Gastroesophageal sphincter (tissue), 4 donors: ENCODE data around the gene RIT1. TPM values are rescaled to one million over a fixed set of nuclear protein-coding genes. Genes with fewer than 3 reads are reported as not detected.

Experiments used
- ATAC-seq: fragments of 150-250 bp; one replicate; pipeline ENCODE4 v1.9.1; 2016; ENCODE audit warnings: mild to moderate bottlenecking, moderate library complexity
- H3K27ac ChIP-seq, 4 donors: fragments of 200-600 bp; sonication (generic) in 3 of 4; 1 replicate in 3 of 4; 2 replicates in 1 of 4; pipeline ENCODE4 v1.5.1; 2016 to 2019
- H3K27me3 ChIP-seq: fragments of 200-600 bp; sonication (generic); one replicate; pipeline ENCODE4 v1.5.1; 2019
- H3K36me3 ChIP-seq, 2 donors: fragments of 200-600 bp; sonication (generic); one replicate each; pipeline ENCODE4 v1.5.1; 2019; ENCODE audit warnings: control low read depth in 1 of 2
- H3K4me1 ChIP-seq, 3 donors: fragments of 200-600 bp; sonication (generic); 1 replicate in 2 of 3; 2 replicates in 1 of 3; pipeline ENCODE4 v1.5.1; 2016 to 2019; ENCODE audit warnings: control low read depth in 2 of 3
- H3K4me3 ChIP-seq, 2 donors: fragments of 200-600 bp; sonication (generic); one replicate each; pipeline ENCODE4 v1.5.1; 2019; ENCODE audit warnings: mild to moderate bottlenecking in 1 of 2, moderate library complexity in 1 of 2
- H3K9me3 ChIP-seq, 3 donors: fragments of 200-600 bp; sonication (generic); one replicate each; pipeline ENCODE4 v1.5.1; 2017 to 2019; ENCODE audit warnings: control low read depth in 2 of 3
- CTCF ChIP-seq, 4 experiments: fragments of 200-600 bp in 2 of 4; fragments of 450-650 bp in 2 of 4; sonication (generic) in 1 of 4; IDR thresholded peaks; one replicate each; pipeline ENCODE4 v1.5.1; 2017 to 2019; ENCODE audit warnings: antibody characterized with exemption in 4 of 4, mild to moderate bottlenecking in 2 of 4, moderate library complexity in 2 of 4
- EP300 ChIP-seq: sonication (generic); formaldehyde crosslinking; IDR thresholded peaks from one replicate; pipeline ENCODE4 v1.6.1; 2017; ENCODE audit warnings: antibody characterized with exemption, mild to moderate bottlenecking
- POLR2A ChIP-seq, 2 donors: fragments of 450-650 bp; IDR thresholded peaks; one replicate each; pipeline ENCODE4 v1.6.1; 2017; ENCODE audit warnings: antibody characterized with exemption in 2 of 2, mild to moderate bottlenecking in 2 of 2, moderate library complexity in 1 of 2
- POLR2AphosphoS5 ChIP-seq: sonication (generic); formaldehyde crosslinking; IDR thresholded peaks from one replicate; pipeline ENCODE4 v1.6.1; 2017; ENCODE audit warnings: antibody characterized with exemption
- WGBS, 2 donors: methylation state at CpG; one replicate each; pipeline ENCODE4 v1.1.5; 2018; ENCODE audit warnings: low coverage in 1 of 2; 5-methylcytosine and 5-hydroxymethylcytosine counted together
- total RNA-seq, 4 donors: library from RNA; depleted of rRNA; stranded (reverse); fragments of >200 nt; gene quantifications; one replicate each; pipeline ENCODE4 v1.1.0, GENCODE V29; 2016

Gene RIT1
- total RNA-seq, 4 donors from 2014 or later = 25.0 to 37.1 (median 30.0) TPM

- 38 to 76% methylated on average over 4 to 9 of the region's 10 CpGs for WGBS, 2 donors
- Histone ChIP-seq H3K4me1 (peaks cover 0 to 24% (median 11%) of the 10 kb centered on the region in 3 donors), H3K27ac (peak overlapping the region; percentile 19 to 79 (median 72)), H3K36me3 (peaks cover 0 to 27% of the 10 kb centered on the region in 2 donors), H3K9me3 (no peaks in the 10 kb centered on the region), H3K27me3 (no peaks in the 10 kb centered on the region), H3K4me3 (no peak overlapping the region)
- peak; percentile 71 for ATAC-seq
- TF ChIP-seq POLR2A (IDR thresholded peaks at IDR 0.05) (no peak), POLR2AphosphoS5 (no peak), EP300 (no peak), CTCF (IDR thresholded peaks at IDR 0.05) (no peak)
Observed at GRCh38 chr1:155893389-155894142, 17.6 kb downstream of the RIT1 start.

- peaks cover 0 to 21% of the 10 kb centered on the region in 2 donors for H3K36me3 ChIP-seq
- no peak for ATAC-seq
- H3K4me1 ChIP-seq = peaks cover 0 to 24% (median 11%) of the 10 kb centered on the region in 3 donors
- no peak for TF ChIP-seq POLR2A (IDR thresholded peaks at IDR 0.05)
- no peak for TF ChIP-seq EP300
- no peak for TF ChIP-seq CTCF (IDR thresholded peaks at IDR 0.05)
- no peak for TF ChIP-seq POLR2AphosphoS5
- H3K4me3 ChIP-seq = no peak overlapping the region
- peak overlapping the region in 3 of 4 donors; percentile 68 to 79 (median 76) for H3K27ac ChIP-seq
- no peaks in the 10 kb centered on the region for H3K9me3 ChIP-seq
- WGBS, 2 donors = 25 to 40% methylated on average over 2 to 3 of the region's 3 CpGs
- no peaks in the 10 kb centered on the region for H3K27me3 ChIP-seq
Observed at GRCh38 chr1:155892796-155893195, 18.4 kb downstream of the RIT1 start.

- H3K9me3 ChIP-seq = no peaks in the 10 kb centered on the region
- H3K4me3 ChIP-seq = no peak overlapping the region
- ATAC-seq = no peak
- peaks cover 0 to 24% (median 11%) of the 10 kb centered on the region in 3 donors for H3K4me1 ChIP-seq
- TF ChIP-seq EP300 (no peak), CTCF (IDR thresholded peaks at IDR 0.05) (no peak), POLR2AphosphoS5 (no peak), POLR2A (IDR thresholded peaks at IDR 0.05) (no peak)
- no peak overlapping the region for H3K27ac ChIP-seq
- no peaks in the 10 kb centered on the region for H3K27me3 ChIP-seq
- WGBS, 2 donors = 56 to 65% methylated on average over 3 of the region's 3 CpGs
- no peaks in the 10 kb centered on the region for H3K36me3 ChIP-seq
Observed at GRCh38 chr1:155890251-155890650, 20.9 kb downstream of the RIT1 start.

DNA sequence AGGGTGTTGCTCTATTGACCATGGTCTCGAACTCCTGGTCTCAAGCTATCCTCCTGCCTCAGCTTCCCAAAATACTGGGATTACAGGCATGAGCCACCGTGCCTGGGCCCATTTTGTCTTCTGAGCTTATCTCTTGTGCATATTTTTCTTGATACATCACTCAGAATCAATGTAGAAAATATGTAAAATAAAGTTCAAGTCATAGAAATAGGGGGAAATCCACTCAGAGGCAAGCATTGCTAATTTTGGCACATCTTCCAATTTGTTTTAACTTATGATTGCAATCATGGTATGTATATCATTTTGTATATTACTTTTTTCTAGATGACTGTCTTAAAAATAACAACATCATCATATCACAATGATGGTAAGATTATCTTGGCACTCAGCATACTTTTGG lies 21.6 kb downstream of the RIT1 start:
- H3K9me3 ChIP-seq = no peaks in the 10 kb centered on the region
- TF ChIP-seq POLR2A (IDR thresholded peaks at IDR 0.05) (no peak), EP300 (no peak), CTCF (IDR thresholded peaks at IDR 0.05) (no peak), POLR2AphosphoS5 (no peak)
- 56 to 72% methylated on average over 2 of the region's 2 CpGs for WGBS, 2 donors
- no peak overlapping the region for H3K27ac ChIP-seq
- no peaks in the 10 kb centered on the region for H3K36me3 ChIP-seq
- peaks cover 0 to 24% (median 11%) of the 10 kb centered on the region in 3 donors for H3K4me1 ChIP-seq
- no peak for ATAC-seq
- no peaks in the 10 kb centered on the region for H3K27me3 ChIP-seq
- no peak overlapping the region for H3K4me3 ChIP-seq

DNA sequence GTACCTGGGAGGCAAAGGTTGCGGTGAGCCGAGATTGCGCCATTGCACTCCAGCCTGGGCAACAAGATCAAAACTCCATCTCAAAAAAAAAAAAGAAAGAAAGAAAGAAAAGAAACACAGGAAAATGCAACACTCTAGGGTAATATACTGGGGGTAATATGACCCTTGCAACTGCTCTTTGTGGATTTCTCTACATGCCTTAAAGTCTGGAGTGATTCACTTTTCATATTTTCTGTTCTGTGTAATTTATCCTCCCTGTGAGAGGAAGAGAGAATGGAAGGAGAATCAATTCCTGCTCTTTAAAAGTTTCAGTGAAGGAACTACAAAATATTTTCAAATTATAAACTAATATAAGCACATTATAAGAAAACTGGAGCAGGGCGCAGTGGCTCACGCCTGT lies 22.7 kb downstream of the RIT1 start:
- no peak for ATAC-seq
- Histone ChIP-seq H3K9me3 (no peaks in the 10 kb centered on the region), H3K27me3 (no peaks in the 10 kb centered on the region), H3K36me3 (peaks cover 0 to 3% of the 10 kb centered on the region in 2 donors), H3K27ac (no peak overlapping the region), H3K4me3 (no peak overlapping the region), H3K4me1 (peaks cover 0 to 15% (median 6%) of the 10 kb centered on the region in 3 donors)
- TF ChIP-seq POLR2A (IDR thresholded peaks at IDR 0.05) (no peak), POLR2AphosphoS5 (no peak), CTCF (IDR thresholded peaks at IDR 0.05) (no peak), EP300 (no peak)
- 100% methylated on average over 3 of the region's 5 CpGs; no CpG with 5 or more reads in 1 of the 2 donors for whole genome bisulfite sequencing, 2 donors
